ENCODE measurements around the gene PIP5K1B. TPM values are rescaled to one million over a fixed set of nuclear protein-coding genes. Genes with fewer than 3 reads are reported as not detected.

Gene PIP5K1B
- total and polyA plus RNA-seq, 2 donors (not counting 3 experiments of a cell fraction or from before 2014, with no cell fraction given), result 0.27 TPM; not detected in 1

- BruUV-seq (replicated peaks), result no TSS peak
- Histone ChIP-seq H4K20me1 (replicated peaks; ENCODE audit: control insufficient read depth, extremely low read depth, insufficient read depth, low read length) (no peaks in the 10 kb centered on the region), H3K4me2 (ENCODE audit: insufficient read depth, low read length) (no peak overlapping the region), H3K27ac (ENCODE audit: insufficient read depth, low read depth, low read length) (no peak overlapping the region), H3K27me3 (ENCODE audit: control insufficient read depth in 2 of 2, insufficient read depth in 2 of 2, low read length in 2 of 2) (peaks cover 2 to 15% of the 10 kb centered on the region in 2 experiments), H3K36me3 (ENCODE audit: control insufficient read depth in 2 of 2, extremely low read depth in 1 of 2, insufficient read depth in 2 of 2, low read length in 2 of 2) (no peaks in the 10 kb centered on the region), H3K4me1 (ENCODE audit: control insufficient read depth, extremely low read depth, insufficient read depth, low read length) (no peaks in the 10 kb centered on the region), H3K9me3 (replicated peaks; ENCODE audit: control insufficient read depth, insufficient read depth, low read length) (no peaks in the 10 kb centered on the region), H3K9me1 (replicated peaks; ENCODE audit: control insufficient read depth, extremely low read depth, insufficient read depth, low read length) (no peaks in the 10 kb centered on the region), H3K4me3 (replicated peaks in 1 of 3; ENCODE audit: insufficient read depth in 1 of 3, low read depth in 1 of 3, low read length in 3 of 3) (no peak overlapping the region), H3K9ac (replicated peaks; ENCODE audit: extremely low read depth, insufficient read depth, low read length) (no peak overlapping the region), H2AFZ (ENCODE audit: low read depth, low read length) (no peak overlapping the region), H3K79me2 (ENCODE audit: control insufficient read depth, insufficient read depth, low read length) (no peaks in the 10 kb centered on the region)
- dilution Hi-C loops (cut with MboI; ENCODE audit: extremely low pct_ligation_motif_present, low sequenced_read_pairs) (no loop called here), intact Hi-C loops (cut with micrococcal nuclease) (no loop called here)
- POLR2A ChIA-PET, result no interaction called here
- CTCF ChIA-PET, result no interaction called here
- FAIRE-seq (no peak), DNase-seq (ENCODE audit: low read depth, low spot score) (no peak)
- TF ChIP-seq EZH2 (IDR thresholded peaks at IDR 0.05; ENCODE audit: borderline replicate concordance, low read depth, low read length, severe bottlenecking) (no peak), POLR2AphosphoS5 (IDR thresholded peaks at IDR 0.05; ENCODE audit: insufficient read depth, low read depth, low read length) (no peak), JUN (IDR thresholded peaks at IDR 0.05; ENCODE audit: borderline replicate concordance, insufficient read depth, insufficient read length, low read depth) (no peak), MAX (IDR thresholded peaks at IDR 0.05; ENCODE audit: insufficient read depth, insufficient read length) (no peak), MYC (IDR thresholded peaks at IDR 0.05; ENCODE audit: low read depth, low read length) (no peak), POLR2A (IDR thresholded peaks at IDR 0.05; ENCODE audit: low read depth, low read length) (no peak), FOS (IDR thresholded peaks at IDR 0.05; ENCODE audit: borderline replicate concordance, insufficient read depth, low read length) (no peak), GATA2 (IDR thresholded peaks at IDR 0.05; ENCODE audit: insufficient read depth, insufficient read length, low read depth, low read length) (no peak), CTCF (IDR thresholded peaks at IDR 0.05; ENCODE audit: extremely low read depth in 1 of 2, insufficient read depth in 1 of 2, low read depth in 1 of 2, low read length in 2 of 2) (no peak)
These were observed 50.0 kb downstream of the PIP5K1B start for GRCh38 chr9:68755051-68755450.
